Suprapubic skin (tissue), 3 donors: Measurements from ENCODE around the gene ANXA7.

Experiments
- CTCF ChIP-seq, 2 donors: fragments of 200-600 bp in 1 of 2; fragments of 450-650 bp in 1 of 2; sonication (generic) in 1 of 2; IDR thresholded peaks; one replicate each; pipeline ENCODE4 v1.5.1; 2016 to 2019; ENCODE audit warnings: antibody characterized with exemption in 2 of 2, mild to moderate bottlenecking in 1 of 2, moderate library complexity in 1 of 2
- EP300 ChIP-seq: sonication (generic); formaldehyde crosslinking; IDR thresholded peaks from one replicate; pipeline ENCODE4 v1.6.1; 2017; ENCODE audit warnings: antibody characterized with exemption

- TF ChIP-seq EP300 (no peak), CTCF (IDR thresholded peaks at IDR 0.05) (no peak)
Measured at GRCh38 chr10:73379064-73379748, 34.7 kb downstream of the ANXA7 start.
